ENCODE results near the gene VANGL2.

The VANGL2 gene

DNA sequence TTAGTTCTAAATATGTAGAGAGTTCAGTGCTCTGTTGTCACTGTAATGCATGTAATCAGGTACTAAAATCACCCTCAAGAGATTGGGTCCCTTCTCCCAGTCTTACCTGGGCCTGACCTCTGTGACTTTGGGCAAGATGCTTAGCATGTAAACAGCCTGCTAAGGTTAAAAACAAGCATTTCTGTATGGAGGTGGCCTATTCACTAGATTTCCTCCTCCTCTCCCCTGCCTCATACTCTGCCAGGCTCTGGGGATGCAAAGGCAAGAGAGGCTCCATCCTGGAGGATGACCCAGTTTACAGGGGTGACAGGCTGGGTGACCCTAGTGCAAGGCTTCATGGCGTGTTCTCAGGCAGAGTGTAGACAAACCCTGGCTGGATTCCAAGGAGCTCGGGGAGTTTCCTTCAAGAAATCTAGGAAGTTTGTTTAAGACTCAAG, 28.8 kb downstream of the VANGL2 start:
- no peak for DNase-seq

DNA sequence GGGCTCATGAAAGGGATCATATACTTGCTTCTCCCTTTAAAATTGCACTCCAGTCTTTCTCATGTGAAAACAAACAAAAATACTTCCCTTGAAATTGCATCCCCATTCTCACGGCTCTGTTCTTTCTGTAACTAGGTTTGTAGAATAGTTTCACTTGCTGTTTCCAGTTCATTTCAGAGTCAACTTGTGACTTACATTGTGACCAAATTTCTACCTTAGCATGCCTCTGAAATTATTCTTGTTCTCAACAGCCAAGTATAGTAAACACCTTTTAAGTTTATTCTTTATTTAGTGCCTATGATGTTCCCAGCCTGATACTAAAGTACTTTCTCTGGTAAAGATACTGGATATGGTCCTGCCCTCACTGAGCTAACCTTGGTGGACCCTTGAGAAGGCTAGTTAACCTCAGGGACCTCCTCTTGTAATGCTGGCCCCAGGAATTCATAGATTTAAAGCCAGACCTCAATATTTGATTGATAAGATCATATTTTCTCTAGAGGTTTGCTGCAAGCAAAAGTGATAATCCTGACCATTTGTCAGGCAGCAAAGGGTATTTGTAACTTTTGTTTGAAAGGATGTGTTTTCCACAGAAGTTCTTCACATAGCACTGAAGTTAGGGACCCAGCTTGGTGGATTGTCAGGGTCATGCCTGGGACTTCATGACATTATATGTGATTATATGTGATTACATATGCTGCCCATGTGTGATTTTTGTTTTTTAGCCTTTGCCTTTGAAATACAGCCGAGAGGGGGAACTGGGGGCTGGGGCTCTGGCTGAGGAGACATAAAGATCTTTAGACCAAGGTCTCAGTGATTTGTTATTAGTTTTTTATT, 29.6 kb downstream of the VANGL2 start:
- no peak for DNase-seq

DNA sequence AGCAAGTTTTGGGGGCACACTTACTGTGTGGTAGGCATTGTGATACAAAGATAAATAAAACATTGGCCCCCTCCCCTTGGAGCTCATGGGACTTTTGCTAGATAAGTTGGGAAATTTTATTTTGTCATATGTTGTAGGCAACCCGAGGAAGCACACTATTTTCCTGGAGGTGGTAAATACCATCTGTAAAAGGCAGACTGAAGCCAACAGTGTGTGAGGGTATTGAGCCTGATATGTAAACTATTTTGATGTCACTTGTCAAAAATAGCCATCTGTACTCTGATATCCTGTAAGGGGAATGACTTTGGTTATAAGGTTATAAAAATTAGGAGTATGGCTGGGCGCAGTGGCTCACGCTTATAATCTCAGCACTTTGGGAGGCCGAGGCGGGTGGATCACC, 30.6 kb downstream of the VANGL2 start:
- no peak for DNase-seq

DNA sequence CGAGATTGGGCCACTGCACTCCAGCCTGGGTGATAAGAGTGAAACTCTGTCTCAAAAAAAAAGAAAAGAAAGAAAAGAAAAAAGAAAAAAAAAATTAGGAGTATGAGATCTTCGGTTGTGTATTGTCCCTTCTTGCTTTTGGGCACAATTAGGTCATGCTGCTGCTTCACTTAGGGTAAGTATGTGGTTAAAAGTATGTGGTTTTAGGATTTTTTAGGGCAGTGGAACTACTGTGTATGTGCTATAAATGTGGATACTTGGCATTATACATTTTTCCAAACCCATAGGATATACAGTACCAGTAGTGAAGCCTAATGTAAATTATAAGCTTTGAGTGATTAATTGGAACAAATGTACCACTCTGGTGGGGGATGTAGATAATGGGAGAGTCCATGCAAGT, 31.2 kb downstream of the VANGL2 start:
- no peak for DNase-seq

DNA sequence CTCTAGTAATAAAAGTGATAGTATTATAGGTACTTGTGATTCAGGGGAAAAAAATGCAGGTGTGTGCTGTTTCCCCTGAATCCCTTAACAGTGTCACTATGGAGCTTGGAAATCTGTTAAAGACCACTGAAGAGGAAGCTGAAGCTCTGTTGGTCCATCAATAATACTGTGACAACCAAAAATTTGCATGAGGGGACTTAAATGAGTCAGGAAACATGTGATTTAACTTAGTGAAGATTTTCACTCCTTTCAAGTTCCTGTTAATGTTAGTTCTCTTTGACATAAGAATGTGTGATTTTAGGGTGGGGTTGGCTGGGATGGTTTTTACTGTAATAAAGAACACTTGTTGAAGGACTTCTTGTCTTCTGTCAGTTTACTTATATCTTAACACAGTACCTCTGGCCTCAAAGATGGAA, 32.0 kb downstream of the VANGL2 start:
- DNase-seq, result no peak

DNA sequence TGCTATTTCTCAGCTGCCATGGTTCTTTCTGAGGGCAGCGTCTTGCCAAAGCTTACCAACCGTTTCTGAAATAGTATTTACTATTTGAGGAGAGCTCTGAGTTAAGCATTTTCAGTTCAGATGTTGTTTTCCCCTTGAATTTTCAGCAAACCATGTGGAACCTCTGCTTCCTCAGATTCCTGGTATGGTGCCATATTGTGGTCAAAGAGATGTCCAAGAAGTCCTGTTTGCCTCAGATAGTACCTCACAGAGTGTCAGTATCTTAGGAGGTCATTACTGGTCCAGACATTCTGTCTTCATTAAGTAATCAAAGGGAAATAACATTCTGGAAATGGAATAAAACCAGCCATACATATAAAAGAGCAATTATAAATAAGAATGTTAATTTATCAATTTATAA, 36.6 kb downstream of the VANGL2 start:
- no peak for DNase-seq

DNA sequence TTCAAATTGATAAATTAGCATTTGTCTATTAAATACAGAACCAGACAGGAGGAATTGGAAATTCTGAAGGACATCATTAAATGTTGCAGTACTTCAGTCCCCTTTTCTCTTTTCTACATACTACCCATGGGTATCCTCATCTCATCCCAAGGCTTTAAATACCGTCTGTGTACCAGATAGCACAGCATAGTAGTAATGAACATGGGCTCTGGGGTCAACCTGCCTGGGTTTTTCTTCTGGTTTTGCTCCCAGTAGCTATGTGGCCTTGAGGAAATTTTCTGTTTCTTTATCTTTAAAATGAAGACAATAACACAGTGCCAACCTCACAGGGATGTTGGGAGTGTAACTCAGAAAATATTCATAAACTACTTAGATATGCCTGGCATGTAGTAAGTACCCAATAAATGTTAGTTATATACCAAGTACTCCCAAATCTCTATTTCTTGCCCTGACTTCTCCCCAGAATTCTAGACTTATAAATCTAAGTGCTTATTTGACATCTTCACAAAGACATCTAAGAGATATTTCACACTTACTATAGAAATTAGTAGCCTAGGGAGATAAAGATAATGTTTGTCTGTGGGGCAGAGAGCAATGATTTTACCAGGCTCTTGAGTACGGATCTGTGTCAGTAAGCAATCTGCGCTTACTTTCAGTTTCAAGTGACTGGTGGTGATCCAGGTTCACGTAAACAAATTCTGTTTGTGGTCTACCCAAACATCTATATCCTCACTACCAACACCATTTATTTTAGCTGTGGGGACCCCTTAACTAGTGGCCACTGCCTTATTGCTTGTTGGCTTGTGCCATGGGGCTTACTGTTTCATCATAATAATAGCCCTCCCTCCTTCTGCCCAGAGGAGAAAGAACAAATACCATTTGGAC, 37.3 kb downstream of the VANGL2 start:
- no peak for DNase-seq

DNA sequence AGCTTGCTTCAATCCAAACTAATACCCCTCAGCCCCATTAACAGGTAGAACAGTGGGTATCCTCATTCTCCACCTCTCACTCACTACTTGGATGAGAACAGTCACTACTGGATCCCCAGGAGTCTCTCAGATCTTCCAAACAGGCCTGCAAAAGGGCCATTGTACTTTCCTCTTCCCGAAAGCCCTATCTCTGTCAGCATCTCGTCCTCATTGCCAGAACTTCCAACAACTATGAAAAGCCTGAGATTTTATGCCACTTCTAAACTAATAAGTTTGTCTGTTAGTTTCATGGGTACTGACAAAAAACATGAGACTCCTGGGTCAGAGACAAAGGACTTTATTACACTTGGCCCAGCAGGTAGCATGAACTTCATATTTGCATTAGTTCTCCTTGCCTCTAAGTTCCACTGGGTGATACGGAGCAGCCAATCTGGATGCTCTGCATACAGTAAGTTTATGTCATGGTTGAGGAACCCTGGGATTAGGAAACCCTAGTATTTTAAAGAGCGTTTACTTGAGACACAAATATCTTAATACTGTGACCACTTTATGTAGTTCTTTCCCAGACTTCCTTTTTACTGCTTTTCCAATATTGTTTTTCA, 38.1 kb downstream of the VANGL2 start:
- no peak for DNase-seq

DNA sequence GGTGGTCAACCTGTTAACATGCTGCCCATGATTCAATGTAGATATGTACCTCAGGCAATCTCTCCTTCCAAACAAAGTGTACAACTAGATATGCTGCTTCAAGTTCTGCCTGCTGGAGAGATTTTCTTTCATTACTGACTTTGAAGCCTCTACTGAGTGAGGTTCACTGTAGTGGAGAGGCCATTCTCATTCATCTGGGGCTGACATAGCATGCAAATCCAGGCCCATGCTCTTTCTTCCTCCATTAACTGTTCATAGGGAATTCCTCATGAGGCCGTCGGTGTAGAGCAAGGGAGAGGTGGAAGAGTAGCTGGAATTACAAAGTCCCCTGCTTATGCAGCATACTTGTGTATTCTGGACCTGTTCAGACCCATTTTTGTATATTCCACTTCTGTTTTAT, 38.6 kb downstream of the VANGL2 start:
- DNase-seq, result no peak

DNA sequence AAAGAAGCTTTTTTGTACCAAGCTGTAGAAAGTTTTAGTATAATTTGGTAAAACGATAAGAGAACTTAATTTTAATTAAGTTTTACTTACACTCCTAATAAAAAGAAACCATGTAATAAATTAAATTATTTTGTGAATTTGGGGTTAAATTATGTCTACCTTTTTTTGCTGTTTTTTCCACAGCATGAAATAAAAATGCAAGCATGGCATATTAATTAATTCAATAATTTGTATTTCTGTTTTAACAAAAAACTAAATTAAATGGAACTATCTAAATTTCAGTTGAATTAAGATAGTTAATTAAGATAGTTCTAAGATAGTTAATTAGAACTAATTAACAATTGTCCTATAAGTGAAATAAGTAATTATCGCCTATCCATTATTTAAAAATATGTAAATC, 39.4 kb downstream of the VANGL2 start:
- no peak for DNase-seq

DNA sequence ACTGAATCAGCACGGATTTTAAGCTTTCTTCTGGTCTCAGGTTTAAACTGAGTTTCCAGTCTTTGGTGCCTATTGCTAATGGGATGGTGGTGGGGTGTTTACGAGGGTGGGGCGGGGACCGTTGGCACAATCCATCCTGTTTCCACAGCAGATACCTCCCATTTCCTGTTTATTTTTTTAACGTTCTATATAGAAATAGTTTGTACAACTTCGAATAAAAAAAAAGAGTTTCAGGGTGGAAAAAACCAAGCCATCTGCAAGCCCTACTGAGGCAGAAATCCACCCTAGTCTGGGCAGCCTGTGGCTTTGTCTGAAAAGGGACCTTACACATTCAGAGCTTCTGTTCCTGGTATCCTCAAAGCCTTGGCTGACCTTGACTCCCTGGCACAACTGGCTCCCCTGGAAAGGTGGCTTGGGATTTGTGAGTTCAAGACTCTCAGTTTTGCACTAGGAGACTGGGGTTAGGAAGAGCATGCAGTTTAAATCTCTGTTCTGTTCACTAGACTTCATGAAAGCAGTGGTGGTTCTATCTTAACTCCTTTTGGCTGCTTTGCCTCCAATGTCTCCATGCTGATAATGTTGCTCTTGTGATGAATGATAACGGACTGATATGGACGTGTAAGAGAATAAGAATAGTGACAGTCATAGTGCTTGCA, 46.7 kb downstream of the VANGL2 start:
- DNase-seq, result no peak

DNA sequence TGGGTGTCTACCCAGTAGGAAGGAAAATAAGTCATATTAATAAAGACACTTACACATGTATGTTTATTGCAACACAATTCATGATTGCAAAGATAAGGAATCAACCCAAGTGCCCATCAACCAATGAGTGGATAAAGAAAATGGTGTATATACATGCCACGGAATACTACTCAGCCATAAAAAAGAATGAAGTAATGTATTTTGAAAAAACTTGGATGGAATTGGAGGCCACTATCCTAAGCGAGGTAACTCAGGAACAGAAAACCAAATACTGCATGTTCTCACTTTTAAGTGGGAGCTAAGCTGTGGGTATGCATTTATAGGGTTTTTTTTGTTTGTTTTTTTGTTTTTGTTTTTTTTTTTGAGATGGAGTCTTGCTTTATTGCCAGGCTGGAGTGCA, 49.1 kb downstream of the VANGL2 start:
- no peak for DNase-seq

DNA sequence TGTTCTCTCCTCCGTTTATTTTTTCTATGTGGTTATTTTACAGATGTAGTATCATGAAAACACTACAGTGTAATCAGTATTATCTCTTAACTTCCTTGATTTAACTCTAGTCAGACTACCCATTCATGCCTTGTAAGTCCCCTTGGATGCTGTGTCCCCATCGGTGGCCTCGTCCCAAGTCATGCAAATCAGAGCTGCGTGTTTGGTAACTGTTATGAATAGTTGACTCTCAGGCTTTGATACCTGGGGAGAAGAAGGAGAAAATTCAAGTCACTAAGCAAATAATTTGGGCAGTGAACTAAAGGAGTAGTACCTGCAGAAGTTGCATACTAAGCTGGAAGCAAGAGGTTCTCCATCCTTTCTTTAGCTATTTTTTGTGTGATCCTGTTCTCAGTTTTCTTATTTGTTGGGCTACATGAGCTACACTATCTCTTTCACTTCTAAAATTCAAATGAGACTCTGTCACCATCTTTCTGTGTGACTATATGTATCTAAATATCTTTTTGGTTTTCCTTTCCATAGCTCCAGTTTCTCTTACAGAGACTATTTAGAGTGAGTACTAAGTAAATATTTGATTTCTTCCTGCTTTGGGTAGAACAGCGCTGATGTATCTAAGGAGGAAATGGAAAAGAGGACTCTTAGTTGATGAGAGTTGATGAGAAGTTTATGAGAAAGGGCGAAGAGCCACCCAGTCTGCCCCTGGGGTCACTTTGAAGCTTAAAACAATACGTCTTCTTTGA, 50.9 kb downstream of the VANGL2 start:
- DNase-seq, result no peak

DNA sequence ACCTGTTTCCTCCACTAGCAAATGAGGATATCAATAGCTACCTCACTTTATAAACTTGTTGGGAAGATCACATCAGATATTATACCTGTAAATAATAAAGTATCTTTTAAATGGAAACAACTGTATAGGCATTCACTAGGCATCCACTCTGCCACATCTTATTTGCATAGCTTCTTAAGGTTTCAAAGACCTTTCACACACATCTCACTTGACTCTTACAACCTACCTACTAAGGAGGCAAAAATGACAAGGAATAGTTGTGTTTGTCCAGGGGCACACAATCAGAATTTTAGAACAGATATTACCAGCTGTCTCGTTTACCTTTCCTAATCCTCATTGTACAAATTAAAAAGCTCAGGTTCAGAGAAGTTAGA, 51.5 kb downstream of the VANGL2 start:
- DNase-seq, result no peak

DNA sequence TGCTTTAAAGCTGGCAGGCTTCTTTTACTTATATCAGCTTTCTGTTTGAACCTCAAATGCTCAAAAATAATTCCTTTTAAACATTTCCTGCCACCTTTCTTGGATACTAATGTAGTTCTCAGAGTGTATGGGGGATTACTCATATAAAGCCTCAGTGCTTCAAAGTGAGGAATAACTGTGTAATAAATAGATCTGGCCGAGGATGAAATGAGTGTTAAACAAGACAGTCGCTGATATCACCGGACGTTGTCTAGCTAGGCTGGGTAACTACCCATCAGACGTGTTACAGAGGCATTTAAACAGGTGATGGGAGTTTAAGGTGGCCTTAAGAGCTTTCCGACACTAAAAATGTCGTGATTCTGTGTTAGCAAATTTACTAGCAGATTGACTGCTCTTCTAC, 53.1 kb downstream of the VANGL2 start:
- DNase-seq, result no peak

DNA sequence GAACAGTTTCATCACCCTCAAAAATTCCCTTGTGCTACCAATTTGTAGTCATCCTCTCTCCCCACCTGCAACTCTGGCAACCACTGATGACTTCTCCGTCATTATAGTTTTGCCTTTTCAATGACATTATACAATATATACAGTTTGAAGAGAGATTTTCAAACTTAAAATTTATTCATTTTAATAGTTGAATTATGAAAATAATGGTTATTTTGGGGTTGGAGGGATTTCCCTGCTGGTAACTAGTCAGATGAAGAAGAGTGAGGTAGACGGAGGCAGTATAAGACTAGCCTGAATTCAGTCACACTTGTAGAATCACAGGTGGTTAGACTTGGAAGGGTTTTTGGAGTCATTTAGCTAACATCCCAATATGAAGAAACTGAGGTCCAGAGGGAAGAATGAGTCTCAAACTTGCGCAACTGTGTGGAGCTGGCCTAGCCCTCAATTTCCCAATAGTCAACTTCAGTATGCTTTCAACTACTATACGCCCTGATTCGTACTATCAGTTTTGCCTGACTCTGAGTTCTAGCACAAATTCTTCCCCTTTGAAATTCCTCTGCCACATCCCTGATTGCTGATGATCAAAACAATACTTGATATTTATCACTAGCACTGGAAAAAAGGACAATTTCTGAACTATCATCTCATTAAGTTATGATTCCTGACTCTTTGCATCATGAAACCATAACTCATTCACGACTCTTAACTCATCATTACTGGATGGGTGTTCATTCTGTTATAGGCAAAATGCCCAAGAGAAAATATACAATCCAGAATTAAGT, 54.2 kb downstream of the VANGL2 start:
- no peak for DNase-seq

DNA sequence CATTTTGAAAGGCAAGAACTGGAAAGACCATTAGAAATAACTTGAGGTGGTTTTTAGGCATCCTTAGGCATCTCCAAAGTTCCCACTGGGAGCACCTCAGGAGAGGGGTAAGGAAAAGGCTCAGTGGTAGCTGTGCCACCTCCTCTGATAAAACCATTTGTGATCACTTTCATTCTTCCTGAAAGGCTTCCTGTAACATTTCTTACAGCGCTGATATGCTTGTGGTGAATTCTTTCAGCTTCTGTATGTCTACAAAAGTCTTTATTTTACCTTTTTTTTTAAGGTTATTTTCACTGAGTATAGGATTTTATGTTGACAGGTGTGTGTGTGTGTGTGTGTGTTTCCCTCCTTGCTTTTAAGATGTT, 54.8 kb downstream of the VANGL2 start:
- DNase-seq, result no peak

DNA sequence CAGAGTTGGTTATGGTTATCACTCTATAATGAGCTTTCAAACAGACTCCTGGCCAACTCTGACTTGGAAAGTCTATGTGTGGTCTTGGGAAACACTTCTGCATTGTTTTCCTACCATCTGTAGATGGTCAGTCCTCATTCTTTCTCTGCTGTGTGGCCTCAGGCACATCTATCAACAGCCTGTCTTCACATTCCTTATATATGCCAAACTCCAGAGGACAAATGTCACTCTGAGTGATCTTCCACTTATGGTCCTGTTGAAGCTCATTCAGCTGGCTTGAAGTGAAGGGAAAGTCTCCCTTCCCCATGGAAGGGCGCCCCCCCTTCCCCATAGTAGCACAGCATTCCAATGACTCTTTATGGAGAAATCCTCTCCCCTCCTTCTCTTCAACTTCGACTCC, 58.7 kb downstream of the VANGL2 start:
- no peak for DNase-seq

DNA sequence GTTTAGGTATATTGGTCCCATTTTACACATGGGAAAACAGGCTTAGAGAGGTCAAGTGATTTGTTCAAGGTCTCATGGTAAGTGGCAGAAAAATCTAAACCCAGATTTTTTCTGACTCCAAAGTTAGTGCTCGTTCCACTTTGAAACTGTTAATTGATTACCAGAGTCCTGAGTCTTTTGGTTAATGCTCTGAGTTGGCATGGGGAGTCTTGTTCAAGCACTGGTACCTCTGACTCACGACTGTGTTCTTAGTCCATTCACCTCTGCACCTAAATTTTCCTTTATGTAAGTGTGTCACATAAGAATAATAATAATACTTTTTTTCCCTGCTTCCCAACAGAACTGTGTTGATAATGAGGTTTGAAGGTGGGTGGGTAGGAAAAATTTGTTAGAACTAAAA, 59.3 kb downstream of the VANGL2 start:
- no peak for DNase-seq

DNA sequence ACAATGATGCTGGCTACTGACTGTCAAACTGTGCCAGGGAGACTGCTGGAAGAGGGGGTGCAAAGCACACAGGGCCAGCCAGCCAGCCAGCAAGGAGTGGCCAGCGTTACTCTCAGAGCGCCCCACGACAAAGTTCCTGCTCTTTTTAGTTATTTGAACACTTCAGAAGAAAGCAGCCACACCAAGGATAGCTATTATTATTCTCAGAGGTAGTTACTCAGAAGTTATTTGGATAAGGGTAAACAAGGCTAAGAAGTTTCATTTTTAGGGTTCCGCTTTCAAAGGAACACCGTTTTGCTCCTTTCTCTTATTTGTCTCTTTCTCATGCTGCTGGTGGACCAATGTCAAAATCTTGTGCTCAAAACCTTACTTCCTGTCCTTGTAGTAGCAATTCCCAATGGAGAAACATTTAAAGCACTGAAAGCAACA, 59.9 kb downstream of the VANGL2 start:
- DNase-seq, result no peak

DNA sequence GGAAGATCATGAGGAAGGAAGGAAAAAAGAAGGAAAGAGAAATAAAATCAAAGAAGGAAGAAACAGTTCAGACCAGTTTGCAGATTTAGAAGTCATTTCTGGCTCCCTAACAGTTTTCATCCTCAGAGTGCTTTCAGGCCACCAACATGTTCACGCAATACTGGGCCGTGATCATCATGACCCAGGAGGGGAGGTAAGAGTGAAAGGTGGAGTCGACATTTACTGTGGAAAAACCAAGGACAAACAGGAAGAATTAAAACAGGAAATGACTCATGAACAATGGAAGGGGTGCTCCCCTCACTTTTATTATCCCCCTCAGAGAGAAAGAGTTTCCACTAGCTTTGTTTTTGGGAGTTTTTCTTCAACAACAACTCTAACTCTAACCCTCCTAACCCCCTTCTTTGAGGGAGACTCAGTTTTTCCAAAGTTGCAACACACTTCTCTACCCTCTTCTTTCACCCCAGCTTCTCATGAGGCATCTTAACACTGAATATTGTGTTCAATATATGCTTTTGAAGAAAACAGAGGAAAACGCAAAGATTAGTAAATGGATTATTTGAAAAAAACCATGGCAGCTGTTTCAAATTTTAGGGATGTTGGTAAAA, 60.4 kb downstream of the VANGL2 start:
- DNase-seq, result no peak
